HepG2 (cell line): Measurements from ENCODE around the gene C1orf159. TPM values are rescaled to one million over a fixed set of nuclear protein-coding genes. Genes with fewer than 3 reads are reported as not detected.

Experiments used
- FOXC1 ChIP-seq: sonication (generic); formaldehyde crosslinking; IDR thresholded peaks from 2 replicates; pipeline ENCODE4 v1.8.0; 2022; ENCODE audit warnings: mild to moderate bottlenecking, missing genetic modification reagents, borderline replicate concordance
- HIC2 ChIP-seq: sonication (generic); formaldehyde crosslinking; IDR thresholded peaks from 2 replicates; pipeline ENCODE4 v1.9.0; 2022; ENCODE audit warnings: low read depth, missing genetic modification reagents
- MED1 ChIP-seq: sonication (generic); formaldehyde crosslinking; IDR thresholded peaks from 2 replicates; pipeline ENCODE4 v1.4.0; 2020; ENCODE audit warnings: missing genetic modification reagents
- PRDM10 ChIP-seq: sonication (generic); formaldehyde crosslinking; IDR thresholded peaks from 2 replicates; pipeline ENCODE4 v1.4.0; 2020; ENCODE audit warnings: low read depth, missing genetic modification reagents
- ZNF101 ChIP-seq: sonication (generic); formaldehyde crosslinking; IDR thresholded peaks from 2 replicates; pipeline ENCODE4 v1.4.0; 2020; ENCODE audit warnings: mild to moderate bottlenecking, low read depth, missing genetic modification reagents, borderline replicate concordance
- ZNF280D ChIP-seq: sonication (generic); formaldehyde crosslinking; IDR thresholded peaks from 2 replicates; pipeline ENCODE4 v1.5.1; 2020; ENCODE audit warnings: mild to moderate bottlenecking, missing genetic modification reagents
- ZNF33A ChIP-seq: sonication (generic); formaldehyde crosslinking; IDR thresholded peaks from 2 replicates; pipeline ENCODE4 v1.5.1; 2020; ENCODE audit warnings: missing genetic modification reagents, mild to moderate bottlenecking, moderate library complexity, borderline replicate concordance
- ZNF549 ChIP-seq: sonication (generic); formaldehyde crosslinking; IDR thresholded peaks from 2 replicates; pipeline ENCODE4 v1.5.0; 2020; ENCODE audit warnings: missing genetic modification reagents
- ZNF766 ChIP-seq: sonication (generic); formaldehyde crosslinking; IDR thresholded peaks from 2 replicates; pipeline ENCODE4 v1.5.0; 2020; ENCODE audit warnings: missing genetic modification reagents, borderline replicate concordance
- ZNF788 ChIP-seq: sonication (generic); formaldehyde crosslinking; IDR thresholded peaks from 2 replicates; pipeline ENCODE4 v1.5.0; 2020; ENCODE audit warnings: mild to moderate bottlenecking, missing genetic modification reagents, borderline replicate concordance
- ZSCAN30 ChIP-seq: sonication (generic); formaldehyde crosslinking; IDR thresholded peaks from 2 replicates; pipeline ENCODE4 v1.5.0; 2020; ENCODE audit warnings: mild to moderate bottlenecking, missing genetic modification reagents
- ZXDC ChIP-seq: sonication (generic); formaldehyde crosslinking; IDR thresholded peaks from 2 replicates; pipeline ENCODE4 v1.5.0; 2020; ENCODE audit warnings: mild to moderate bottlenecking, missing genetic modification reagents
- ZZZ3 ChIP-seq: sonication (generic); formaldehyde crosslinking; IDR thresholded peaks from 2 replicates; pipeline ENCODE4 v1.4.0; 2020; ENCODE audit warnings: missing genetic modification reagents, mild to moderate bottlenecking, borderline replicate concordance
- polyA plus RNA-seq, 8 experiments: library from polyadenylated mRNA; depleted of rRNA in 3 of 8; stranded (reverse) in 7 of 8; unstranded in 1 of 8; fragments of >200 nt; fragmentation: Illumina TruSeq in 4 of 8; extraction: Trizol in 4 of 8; gene quantifications; 2 replicates each; pipeline versions ENCODE4 v1.2.1 to v1.2.3, GENCODE V29; 2011 to 2016; ENCODE audit warnings: low read depth in 4 of 8, missing spikeins in 1 of 8, mixed read lengths in 1 of 8; ENCODE audit not compliant: insufficient read depth in 1 of 8
- total RNA-seq, 5 experiments: library from RNA; depleted of rRNA; stranded (reverse); fragments of >200 nt; fragmentation: Illumina TruSeq; extraction: Trizol; gene quantifications; 2 replicates each; pipeline ENCODE4 v1.2.3, GENCODE V29; 2016; ENCODE audit warnings: low read depth in 1 of 5
- TF ChIP-seq, protein P1 (sequence below): sonication (generic); formaldehyde crosslinking; IDR thresholded peaks from 2 replicates; pipeline ENCODE4 v1.5.0; 2020; ENCODE audit warnings: mild to moderate bottlenecking, missing genetic modification reagents

The C1orf159 gene
- total and polyA plus RNA-seq, 2 of the 13 experiments (the other 11 are each of a cell fraction or from before 2014, with no cell fraction given): 3.8 to 6.7 TPM

GRCh38 chr1:1157914-1158710 is 42.2 kb upstream of the C1orf159 start (continued):
- TF ChIP-seq PRDM10 (CRISPR knock-in tag): no peak
- no peak for TF ChIP-seq ZNF33A (CRISPR knock-in tag)
- no peak for TF ChIP-seq FOXC1 (CRISPR knock-in tag)
- no peak for TF ChIP-seq ZSCAN30 (CRISPR knock-in tag)
- TF ChIP-seq ZNF280D (CRISPR knock-in tag): peak; percentile 48; the same call in 1 of the 2 replicates
- TF ChIP-seq ZNF101 (CRISPR knock-in tag): no peak
- no peak for TF ChIP-seq ZZZ3 (CRISPR knock-in tag)
- no peak for TF ChIP-seq ZXDC (CRISPR knock-in tag)
- TF ChIP-seq ZNF549 (CRISPR knock-in tag): no peak
- 0 out of 2 replicates have a peak, but pooled peaks have one; percentile 19 for TF ChIP-seq ZNF788 (CRISPR knock-in tag)
- TF ChIP-seq ZNF766 (CRISPR knock-in tag): no peak
- no peak for TF ChIP-seq MED1 (CRISPR knock-in tag)
- TF ChIP-seq, protein P1, sequence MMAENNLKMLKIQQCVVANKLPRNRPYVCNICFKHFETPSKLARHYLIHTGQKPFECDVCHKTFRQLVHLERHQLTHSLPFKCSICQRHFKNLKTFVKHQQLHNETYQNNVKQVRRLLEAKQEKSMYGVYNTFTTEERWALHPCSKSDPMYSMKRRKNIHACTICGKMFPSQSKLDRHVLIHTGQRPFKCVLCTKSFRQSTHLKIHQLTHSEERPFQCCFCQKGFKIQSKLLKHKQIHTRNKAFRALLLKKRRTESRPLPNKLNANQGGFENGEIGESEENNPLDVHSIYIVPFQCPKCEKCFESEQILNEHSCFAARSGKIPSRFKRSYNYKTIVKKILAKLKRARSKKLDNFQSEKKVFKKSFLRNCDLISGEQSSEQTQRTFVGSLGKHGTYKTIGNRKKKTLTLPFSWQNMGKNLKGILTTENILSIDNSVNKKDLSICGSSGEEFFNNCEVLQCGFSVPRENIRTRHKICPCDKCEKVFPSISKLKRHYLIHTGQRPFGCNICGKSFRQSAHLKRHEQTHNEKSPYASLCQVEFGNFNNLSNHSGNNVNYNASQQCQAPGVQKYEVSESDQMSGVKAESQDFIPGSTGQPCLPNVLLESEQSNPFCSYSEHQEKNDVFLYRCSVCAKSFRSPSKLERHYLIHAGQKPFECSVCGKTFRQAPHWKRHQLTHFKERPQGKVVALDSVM: no peak
- TF ChIP-seq HIC2 (CRISPR knock-in tag): peak; percentile 45; the same call in 1 of the 2 replicates
